SK-N-MC (cell line): Measurements from ENCODE around the gene KCNMA1.

ENCODE experiments used
- DNase-seq: peaks from one replicate; pipeline ENCODE4 v3.0.0-alpha.2; 2011; ENCODE audit warnings: low read depth, low spot score
- H3K27ac ChIP-seq: fragments of 200-600 bp; sonication (generic); 2 replicates; pipeline ENCODE4 v1.5.1; 2016; ENCODE audit warnings: mixed run types
- H3K36me3 ChIP-seq: fragments of 200-600 bp; sonication (generic); 2 replicates; pipeline ENCODE4 v1.6.1; 2017; ENCODE audit warnings: antibody characterized with exemption, low read length, mixed read lengths; ENCODE audit not compliant: insufficient read depth
- H3K4me3 ChIP-seq: fragments of 200-600 bp; sonication (generic); 2 replicates; pipeline ENCODE4 v1.5.1; 2016
- H3K9ac ChIP-seq: fragments of 200-600 bp; sonication (generic); 2 replicates; pipeline ENCODE4 v1.8.0; 2017; ENCODE audit warnings: mixed run types, mixed read lengths; ENCODE audit not compliant: insufficient read length
- H3K9me3 ChIP-seq: fragments of 200-600 bp; sonication (generic); 2 replicates; pipeline ENCODE4 v1.6.1; 2017; ENCODE audit warnings: low read depth, mild to moderate bottlenecking, antibody characterized with exemption, low read length, moderate library complexity, mixed read lengths
- EZH2 ChIP-seq: fragments of 200-600 bp; sonication (generic); IDR thresholded peaks from one replicate; pipeline ENCODE4 v1.6.1; 2017; ENCODE audit warnings: antibody characterized with exemption
- FOXP2 ChIP-seq: optimal IDR thresholded peaks from 2 replicates; pipeline ENCODE3; 2011; ENCODE audit warnings: mild to moderate bottlenecking, moderate library complexity; ENCODE audit not compliant: insufficient read depth; ENCODE audit errors: extremely low read length, control extremely low read depth
- POLR2AphosphoS5 ChIP-seq: IDR thresholded peaks from 2 replicates; pipeline ENCODE4 v1.6.1; 2012; ENCODE audit warnings: mild to moderate bottlenecking, low read depth, low read length, borderline replicate concordance

Gene KCNMA1

GRCh38 chr10:76959111-76959510 is 678.5 kb downstream of the KCNMA1 start:
- H3K9ac ChIP-seq, result no peak overlapping the region
- no peaks in the 10 kb centered on the region for H3K9me3 ChIP-seq
- no peaks in the 10 kb centered on the region for H3K36me3 ChIP-seq
- no peak for TF ChIP-seq FOXP2
- no peak for TF ChIP-seq POLR2AphosphoS5
- no peak for DNase-seq
- H3K27ac ChIP-seq, result no peak overlapping the region
- H3K4me3 ChIP-seq, result no peak overlapping the region

DNA sequence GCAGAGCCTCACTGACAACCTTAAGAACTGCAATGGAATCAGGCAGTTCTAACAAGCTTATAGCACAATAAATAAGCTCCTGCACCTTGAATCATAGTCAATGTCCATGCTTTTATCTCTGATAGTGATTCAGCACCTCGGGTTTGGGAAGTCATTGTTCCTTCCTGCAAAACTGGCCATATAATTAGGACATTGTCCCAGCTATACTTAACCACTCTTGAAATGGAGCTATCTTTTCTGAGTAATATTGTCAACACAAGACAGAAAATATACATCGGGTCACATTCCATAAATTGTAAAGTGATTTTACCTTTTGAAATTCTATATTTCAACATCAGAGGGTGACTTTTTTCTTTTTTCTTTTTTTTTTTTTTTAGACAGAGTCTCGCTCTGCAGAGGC is 682.8 kb downstream of the KCNMA1 start:
- Histone ChIP-seq H3K9ac (no peak overlapping the region), H3K36me3 (no peaks in the 10 kb centered on the region), H3K27ac (no peak overlapping the region), H3K4me3 (no peak overlapping the region), H3K9me3 (no peaks in the 10 kb centered on the region)
- TF ChIP-seq POLR2AphosphoS5 (no peak), EZH2 (no peak), FOXP2 (no peak)
- DNase-seq, result no peak

DNA sequence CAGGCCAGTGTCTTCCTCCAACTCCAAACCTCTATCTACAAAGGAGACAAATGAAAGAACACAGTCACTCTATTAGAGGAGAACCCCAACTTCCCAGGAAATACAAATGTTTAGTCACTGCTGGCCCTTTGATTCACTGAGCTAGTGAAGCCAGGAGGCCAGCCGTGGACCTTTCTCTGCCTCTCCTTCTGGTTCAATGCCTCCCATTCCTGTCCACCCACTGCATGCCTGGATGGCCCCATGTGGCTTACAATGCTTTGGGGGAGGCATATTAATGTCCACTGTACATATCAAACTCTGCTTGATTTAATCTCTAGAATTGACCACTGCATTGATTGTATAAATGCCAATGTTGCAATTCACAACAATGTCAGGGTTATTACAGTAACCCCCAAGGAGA is 687.3 kb downstream of the KCNMA1 start:
- no peak overlapping the region for H3K27ac ChIP-seq
- H3K4me3 ChIP-seq, result no peak overlapping the region
- no peak overlapping the region for H3K9ac ChIP-seq
- H3K36me3 ChIP-seq, result no peaks in the 10 kb centered on the region
- TF ChIP-seq EZH2, result no peak
- no peak for TF ChIP-seq POLR2AphosphoS5
- TF ChIP-seq FOXP2, result no peak
- no peak for DNase-seq
- H3K9me3 ChIP-seq, result no peaks in the 10 kb centered on the region

GRCh38 chr10:76946270-76946669 is 691.3 kb downstream of the KCNMA1 start:
- Histone ChIP-seq H3K9me3 (no peaks in the 10 kb centered on the region), H3K27ac (no peak overlapping the region), H3K36me3 (no peaks in the 10 kb centered on the region), H3K9ac (no peak overlapping the region), H3K4me3 (no peak overlapping the region)
- TF ChIP-seq FOXP2 (no peak), POLR2AphosphoS5 (no peak), EZH2 (no peak)
- no peak for DNase-seq

DNA sequence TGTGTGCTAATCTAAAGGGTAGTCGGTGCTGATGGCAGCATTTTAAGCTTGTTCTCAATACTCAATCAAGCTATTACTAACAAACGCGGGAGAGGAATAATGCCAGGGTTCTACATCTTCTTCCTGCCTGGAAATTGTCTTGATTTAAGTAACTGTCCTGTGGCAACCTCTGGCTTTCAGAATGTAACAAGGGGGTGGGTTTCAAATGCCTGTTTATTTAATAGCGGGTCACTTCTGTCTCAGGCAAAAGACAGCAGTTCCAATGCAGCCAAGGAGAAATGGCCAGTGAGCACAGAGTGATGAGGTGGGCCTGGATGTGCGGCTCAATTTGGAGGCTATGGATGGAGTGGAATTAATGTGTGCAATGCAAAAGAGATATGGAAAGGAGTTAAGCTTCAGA is 692.4 kb downstream of the KCNMA1 start:
- Histone ChIP-seq H3K27ac (no peak overlapping the region), H3K36me3 (no peaks in the 10 kb centered on the region), H3K9ac (no peak overlapping the region), H3K9me3 (no peaks in the 10 kb centered on the region), H3K4me3 (no peak overlapping the region)
- no peak for DNase-seq
- TF ChIP-seq POLR2AphosphoS5, result no peak
- TF ChIP-seq FOXP2, result no peak

GRCh38 chr10:76944640-76945039 is 693.0 kb downstream of the KCNMA1 start:
- Histone ChIP-seq H3K27ac (no peak overlapping the region), H3K36me3 (no peaks in the 10 kb centered on the region), H3K4me3 (no peak overlapping the region), H3K9ac (no peak overlapping the region), H3K9me3 (no peaks in the 10 kb centered on the region)
- DNase-seq, result no peak
- TF ChIP-seq EZH2 (no peak), FOXP2 (no peak), POLR2AphosphoS5 (no peak)

DNA sequence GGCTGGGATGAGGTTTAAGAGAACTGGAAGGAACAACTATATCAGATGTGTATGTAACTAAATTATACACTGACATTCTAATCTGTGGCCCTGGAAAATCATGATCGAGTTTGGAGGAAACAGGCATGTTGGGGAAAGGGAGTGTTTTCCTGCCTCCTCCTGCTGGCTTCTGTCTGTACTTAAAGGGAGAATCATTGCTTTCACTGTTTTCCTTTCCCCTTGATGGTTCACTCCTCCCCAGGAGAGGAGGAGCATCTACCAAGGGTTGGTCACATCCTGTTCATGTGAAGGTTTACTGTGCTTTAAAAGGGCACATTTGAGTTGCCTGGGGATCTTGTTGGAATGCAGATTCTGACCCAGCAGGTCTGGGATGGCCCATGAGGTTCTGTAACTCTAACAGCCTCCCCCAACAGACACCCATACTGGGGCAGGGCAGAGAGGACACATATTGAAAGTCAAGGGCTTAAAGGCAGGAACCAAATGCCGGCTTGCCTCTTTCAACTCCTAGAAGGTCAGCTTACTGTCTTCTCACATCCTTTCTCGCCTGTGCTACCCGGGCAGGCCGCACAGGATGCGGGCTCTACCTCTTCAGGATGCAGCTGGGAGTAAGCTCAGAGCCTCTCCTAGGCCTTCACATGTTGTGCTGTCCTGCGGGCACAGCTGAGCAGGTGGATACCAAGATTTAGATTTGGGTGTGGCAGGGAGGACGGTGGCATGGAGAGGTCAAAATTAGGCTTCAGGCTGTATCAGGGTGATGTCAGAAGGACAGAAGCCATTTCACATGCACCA is 694.8 kb downstream of the KCNMA1 start:
- no peak for DNase-seq
- H3K36me3 ChIP-seq, result no peaks in the 10 kb centered on the region
- H3K9ac ChIP-seq, result no peak overlapping the region
- H3K9me3 ChIP-seq, result no peaks in the 10 kb centered on the region
- no peak for TF ChIP-seq EZH2
- TF ChIP-seq FOXP2, result no peak
- TF ChIP-seq POLR2AphosphoS5, result no peak
- no peak overlapping the region for H3K4me3 ChIP-seq
- no peak overlapping the region for H3K27ac ChIP-seq

DNA sequence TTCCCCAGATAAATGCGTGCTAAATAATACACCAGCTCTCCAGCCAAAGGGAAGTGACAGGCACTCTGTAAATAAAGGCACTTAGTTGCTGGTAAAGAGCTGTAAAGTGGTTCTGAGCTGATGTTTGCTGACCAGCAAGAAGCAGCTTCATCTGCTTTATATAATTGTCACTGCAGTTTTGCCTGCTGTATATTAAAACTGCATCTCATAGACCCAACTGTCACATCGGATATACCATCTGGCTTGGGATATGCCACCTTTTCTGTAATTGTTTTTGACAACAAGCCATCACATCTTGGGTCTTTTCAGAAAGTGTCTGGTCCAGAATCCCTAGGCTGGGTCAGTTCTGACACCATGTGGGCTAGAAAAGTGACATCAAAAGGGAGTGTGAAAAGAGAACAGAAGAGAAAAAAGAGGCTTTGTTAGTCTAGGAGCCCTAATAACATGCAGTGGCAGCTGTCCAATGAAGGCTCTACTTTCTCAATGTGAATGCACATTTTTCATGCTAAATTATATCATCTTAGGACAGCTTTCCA is 697.6 kb downstream of the KCNMA1 start:
- no peak overlapping the region for H3K9ac ChIP-seq
- H3K36me3 ChIP-seq, result no peaks in the 10 kb centered on the region
- no peaks in the 10 kb centered on the region for H3K9me3 ChIP-seq
- no peak overlapping the region for H3K27ac ChIP-seq
- no peak for DNase-seq
- TF ChIP-seq POLR2AphosphoS5, result no peak
- no peak for TF ChIP-seq FOXP2
- TF ChIP-seq EZH2, result no peak
- H3K4me3 ChIP-seq, result no peak overlapping the region

DNA sequence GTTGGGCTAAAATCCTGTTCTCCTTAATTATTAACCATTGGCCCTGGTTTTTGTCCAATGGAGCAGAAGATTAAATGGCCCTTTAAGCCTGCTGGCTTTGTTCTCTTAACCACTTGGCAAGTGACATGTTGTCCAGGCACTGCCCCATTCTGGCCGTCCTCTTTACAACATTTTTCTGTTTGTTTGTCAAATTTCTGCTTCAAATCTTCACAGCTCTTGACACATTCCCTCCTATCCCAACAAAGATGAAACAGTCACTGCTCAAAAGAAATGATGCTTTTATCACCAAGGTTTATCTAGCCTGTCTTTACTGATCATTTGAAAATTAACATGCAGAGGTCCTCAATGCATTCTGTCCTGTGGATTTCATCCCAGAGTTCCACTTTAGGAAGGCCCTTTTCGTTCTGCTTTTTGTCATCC is 700.4 kb downstream of the KCNMA1 start:
- Histone ChIP-seq H3K9me3 (no peaks in the 10 kb centered on the region), H3K4me3 (no peak overlapping the region), H3K27ac (no peak overlapping the region), H3K9ac (no peak overlapping the region), H3K36me3 (no peaks in the 10 kb centered on the region)
- DNase-seq, result no peak
- TF ChIP-seq EZH2 (no peak), POLR2AphosphoS5 (no peak), FOXP2 (no peak)
